Suprapubic skin (tissue), 4 donors: ENCODE results near the gene CES5A. TPM values are rescaled to one million over a fixed set of nuclear protein-coding genes. Genes with fewer than 3 reads are reported as not detected.
A peak's percentile ranks its signal among the peaks of the same experiment; 100 is the strongest.
"Not testable (repeated sequence)": the region's sequence is repeated elsewhere in the genome, so short reads cannot be mapped to it uniquely, and the experiment has no call there.

ENCODE experiments used
- DNase-seq, 2 donors: peaks; one replicate each; pipeline ENCODE4 v3.0.0-alpha.2; 2019; ENCODE audit warnings: low spot score in 2 of 2
- H3K27ac ChIP-seq: fragments of 200-600 bp; sonication (generic); one replicate; pipeline ENCODE4 v1.5.1; 2019
- H3K27me3 ChIP-seq: fragments of 200-600 bp; sonication (generic); one replicate; pipeline ENCODE4 v1.5.1; 2019
- H3K36me3 ChIP-seq: fragments of 200-600 bp; sonication (generic); one replicate; pipeline ENCODE4 v1.5.1; 2019
- H3K4me1 ChIP-seq: fragments of 200-600 bp; sonication (generic); one replicate; pipeline ENCODE4 v1.5.1; 2019
- H3K4me3 ChIP-seq: fragments of 200-600 bp; sonication (generic); one replicate; pipeline ENCODE4 v1.5.1; 2019; ENCODE audit warnings: mild to moderate bottlenecking
- H3K9me3 ChIP-seq: fragments of 200-600 bp; sonication (generic); one replicate; pipeline ENCODE4 v1.5.1; 2019
- EP300 ChIP-seq: sonication (generic); formaldehyde crosslinking; IDR thresholded peaks from one replicate; pipeline ENCODE4 v1.6.1; 2017; ENCODE audit warnings: antibody characterized with exemption
- POLR2A ChIP-seq, 2 donors: fragments of 450-650 bp; IDR thresholded peaks; one replicate each; pipeline ENCODE4 v1.6.1; 2017; ENCODE audit warnings: antibody characterized with exemption in 2 of 2, mild to moderate bottlenecking in 2 of 2, moderate library complexity in 2 of 2
- POLR2AphosphoS5 ChIP-seq, 3 donors: sonication (generic); formaldehyde crosslinking; IDR thresholded peaks; one replicate each; pipeline ENCODE4 v1.6.1; 2017; ENCODE audit warnings: antibody characterized with exemption in 3 of 3
- WGBS: methylation state at CpG from one replicate; pipeline ENCODE4 v1.1.5; 2018; 5-methylcytosine and 5-hydroxymethylcytosine counted together
- total RNA-seq, 4 donors: library from RNA; depleted of rRNA; stranded (reverse); fragments of >200 nt; gene quantifications; one replicate each; pipeline ENCODE4 v1.1.0, GENCODE V29; 2016
- TF ChIP-seq, protein P1 (sequence below), 2 donors: fragments of 200-600 bp in 1 of 2; fragments of 450-650 bp in 1 of 2; sonication (generic) in 1 of 2; IDR thresholded peaks; one replicate each; pipeline ENCODE4 v1.5.1; 2016 to 2019; ENCODE audit warnings: antibody characterized with exemption in 2 of 2, mild to moderate bottlenecking in 1 of 2, moderate library complexity in 1 of 2

The CES5A gene
- total RNA-seq, 4 donors from 2014 or later = 0.30 to 0.60 TPM; not detected in 2

DNA sequence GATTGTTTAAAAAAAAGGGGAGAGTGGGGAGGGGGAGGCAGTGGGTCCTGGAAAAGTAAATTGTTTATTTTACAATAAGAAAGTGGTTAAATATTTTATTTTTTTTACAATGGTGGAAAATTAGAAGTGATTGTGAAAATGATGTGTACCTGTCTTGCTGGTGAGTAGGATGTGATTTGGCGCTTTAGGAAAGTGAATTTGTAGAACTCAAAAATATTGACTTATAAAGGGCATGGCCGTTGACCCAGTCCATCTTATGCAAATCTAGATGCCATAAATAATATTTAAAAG, 32.1 kb downstream of the CES5A start:
- peaks cover 21% of the 10 kb centered on the region for H3K27me3 ChIP-seq
- no peaks in the 10 kb centered on the region for H3K9me3 ChIP-seq
- 48% methylated on average over 2 of the region's 2 CpGs for WGBS
- no peak overlapping the region for H3K27ac ChIP-seq
- H3K36me3 ChIP-seq = no peaks in the 10 kb centered on the region
- TF ChIP-seq, protein P1, sequence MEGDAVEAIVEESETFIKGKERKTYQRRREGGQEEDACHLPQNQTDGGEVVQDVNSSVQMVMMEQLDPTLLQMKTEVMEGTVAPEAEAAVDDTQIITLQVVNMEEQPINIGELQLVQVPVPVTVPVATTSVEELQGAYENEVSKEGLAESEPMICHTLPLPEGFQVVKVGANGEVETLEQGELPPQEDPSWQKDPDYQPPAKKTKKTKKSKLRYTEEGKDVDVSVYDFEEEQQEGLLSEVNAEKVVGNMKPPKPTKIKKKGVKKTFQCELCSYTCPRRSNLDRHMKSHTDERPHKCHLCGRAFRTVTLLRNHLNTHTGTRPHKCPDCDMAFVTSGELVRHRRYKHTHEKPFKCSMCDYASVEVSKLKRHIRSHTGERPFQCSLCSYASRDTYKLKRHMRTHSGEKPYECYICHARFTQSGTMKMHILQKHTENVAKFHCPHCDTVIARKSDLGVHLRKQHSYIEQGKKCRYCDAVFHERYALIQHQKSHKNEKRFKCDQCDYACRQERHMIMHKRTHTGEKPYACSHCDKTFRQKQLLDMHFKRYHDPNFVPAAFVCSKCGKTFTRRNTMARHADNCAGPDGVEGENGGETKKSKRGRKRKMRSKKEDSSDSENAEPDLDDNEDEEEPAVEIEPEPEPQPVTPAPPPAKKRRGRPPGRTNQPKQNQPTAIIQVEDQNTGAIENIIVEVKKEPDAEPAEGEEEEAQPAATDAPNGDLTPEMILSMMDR (IDR thresholded peaks at IDR 0.05) = no peak
- no peak for TF ChIP-seq POLR2AphosphoS5 (IDR thresholded peaks at IDR 0.05)
- TF ChIP-seq POLR2A (IDR thresholded peaks at IDR 0.05) = no peak
- no peak for TF ChIP-seq EP300
- H3K4me1 ChIP-seq = peaks cover 6% of the 10 kb centered on the region
- H3K4me3 ChIP-seq = no peak overlapping the region
- no peak for DNase-seq

DNA sequence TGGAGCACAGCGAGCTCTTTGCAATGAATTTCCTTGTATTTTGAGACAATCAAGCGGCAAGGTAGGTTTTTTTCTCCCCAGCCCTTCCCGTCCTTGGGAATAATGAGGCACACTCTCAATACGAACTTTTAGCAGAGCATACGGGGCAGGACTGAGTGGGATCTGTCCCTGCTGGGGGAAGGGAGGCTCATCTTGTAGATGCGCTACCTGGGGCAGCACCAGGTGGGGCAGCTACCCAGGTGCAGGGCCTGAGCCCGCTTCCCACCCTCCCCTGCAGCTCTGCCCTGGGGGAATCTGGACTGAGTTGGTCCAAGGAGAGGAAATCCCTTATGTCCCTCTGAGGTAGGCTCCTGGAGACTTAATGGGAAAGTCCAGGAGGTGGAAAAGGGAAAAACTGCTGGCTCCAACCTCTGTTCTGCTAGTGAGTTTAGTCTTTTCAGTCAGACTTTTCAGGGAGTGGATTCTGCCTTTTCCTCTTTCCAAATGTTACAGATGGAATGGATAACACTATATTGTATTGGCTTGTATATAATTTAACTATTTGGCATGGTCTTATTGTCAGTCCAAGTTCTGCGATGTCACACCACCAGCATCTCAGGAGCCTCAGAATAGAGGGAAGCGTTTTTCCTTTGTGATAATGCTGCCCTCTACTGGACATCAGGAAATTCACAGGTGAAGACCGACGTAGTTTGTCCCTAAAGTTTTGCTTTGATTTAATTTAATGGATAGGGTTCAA, 32.6 kb downstream of the CES5A start:
- peaks cover 16% of the 10 kb centered on the region for H3K27me3 ChIP-seq
- DNase-seq = no peak
- peaks cover 6% of the 10 kb centered on the region for H3K4me1 ChIP-seq
- no peaks in the 10 kb centered on the region for H3K9me3 ChIP-seq
- no peak overlapping the region for H3K27ac ChIP-seq
- H3K4me3 ChIP-seq = no peak overlapping the region
- WGBS = 41% methylated on average over 11 of the region's 11 CpGs
- no peak for TF ChIP-seq POLR2AphosphoS5 (IDR thresholded peaks at IDR 0.05)
- TF ChIP-seq, protein P1 (IDR thresholded peaks at IDR 0.05) = peak; percentile 71 to 81
- no peaks in the 10 kb centered on the region for H3K36me3 ChIP-seq

DNA sequence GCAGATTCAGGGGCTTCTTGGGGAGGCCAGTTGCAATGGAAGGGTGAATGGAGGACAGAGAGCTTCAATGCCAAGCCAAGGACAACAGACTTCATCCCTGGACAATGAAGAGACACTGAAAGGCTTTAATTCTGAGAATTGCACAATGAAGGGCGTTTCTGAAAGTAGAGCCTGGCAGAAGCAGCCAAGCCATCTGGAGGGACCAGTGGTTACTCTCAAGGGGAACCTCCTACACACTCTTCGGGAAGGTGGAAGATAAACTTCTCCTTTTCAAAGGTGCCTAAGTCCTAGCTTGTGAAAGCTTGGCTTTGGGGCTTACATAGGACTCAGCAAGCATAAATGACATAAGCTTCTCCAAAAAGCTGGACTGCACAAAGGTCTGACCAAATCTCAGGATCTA, 36.1 kb downstream of the CES5A start:
- no peak overlapping the region for H3K4me3 ChIP-seq
- no peak for DNase-seq
- H3K27me3 ChIP-seq = peaks cover 3% of the 10 kb centered on the region
- TF ChIP-seq EP300 = no peak
- no peak for TF ChIP-seq POLR2AphosphoS5 (IDR thresholded peaks at IDR 0.05)
- TF ChIP-seq, protein P1 (IDR thresholded peaks at IDR 0.05) = no peak
- TF ChIP-seq POLR2A (IDR thresholded peaks at IDR 0.05) = no peak
- H3K36me3 ChIP-seq = no peaks in the 10 kb centered on the region
- WGBS = 58% methylated on average over 2 of the region's 2 CpGs
- H3K27ac ChIP-seq = no peak overlapping the region
- peaks cover 20% of the 10 kb centered on the region for H3K4me1 ChIP-seq
- no peaks in the 10 kb centered on the region for H3K9me3 ChIP-seq

DNA sequence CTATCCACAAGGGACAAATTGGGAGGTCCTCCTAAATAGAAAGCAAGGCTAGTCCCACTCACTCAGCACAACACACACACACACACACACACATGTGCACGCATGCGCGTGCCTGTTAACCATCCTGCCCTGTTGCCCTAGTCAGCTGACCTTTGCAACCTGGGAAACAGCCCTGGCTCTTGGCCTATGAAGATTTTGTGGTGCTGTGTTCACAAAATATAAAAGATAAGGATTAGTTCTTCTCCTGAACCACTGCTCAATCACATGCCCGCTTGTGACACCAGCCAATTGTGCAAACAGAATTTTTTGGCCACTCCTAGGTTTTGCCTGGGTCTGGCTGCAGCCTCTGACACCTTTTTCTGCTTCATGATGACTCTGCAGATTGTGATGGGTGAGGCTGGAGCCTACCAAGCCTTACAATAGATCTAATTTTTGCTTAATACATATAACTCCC, 39.0 kb downstream of the CES5A start:
- no peak for TF ChIP-seq POLR2A (IDR thresholded peaks at IDR 0.05)
- no peak for TF ChIP-seq POLR2AphosphoS5 (IDR thresholded peaks at IDR 0.05)
- TF ChIP-seq, protein P1 (IDR thresholded peaks at IDR 0.05) = no peak
- TF ChIP-seq EP300 = no peak
- H3K27ac ChIP-seq = no peak overlapping the region
- no peak overlapping the region for H3K4me3 ChIP-seq
- H3K36me3 ChIP-seq = no peaks in the 10 kb centered on the region
- 46% methylated on average over 3 of the region's 4 CpGs for WGBS
- no peaks in the 10 kb centered on the region for H3K9me3 ChIP-seq
- peaks cover 27% of the 10 kb centered on the region for H3K4me1 ChIP-seq
- no peaks in the 10 kb centered on the region for H3K27me3 ChIP-seq
- no peak for DNase-seq

DNA sequence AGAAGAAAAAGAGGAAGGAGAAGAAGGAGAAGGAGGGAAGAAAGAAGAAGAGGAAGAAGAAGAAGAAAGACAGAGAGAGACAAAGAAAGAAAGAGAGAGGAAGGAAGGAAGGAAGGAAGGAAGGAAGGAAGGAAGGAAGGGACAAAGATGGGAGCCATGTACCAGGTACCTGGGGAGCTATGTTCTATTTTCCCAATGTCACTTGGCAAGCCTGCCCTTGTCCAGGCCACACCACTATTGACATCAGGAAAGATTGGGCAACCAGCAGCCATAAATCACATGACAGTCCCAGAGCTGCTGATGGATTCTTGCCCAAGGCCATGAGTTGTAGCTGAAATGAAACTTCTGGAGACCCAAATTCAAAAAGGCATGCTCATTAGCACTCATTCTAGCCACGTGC, 39.6 kb downstream of the CES5A start:
- Histone ChIP-seq H3K27ac (no peak overlapping the region), H3K4me3 (no peak overlapping the region), H3K4me1 (peaks cover 27% of the 10 kb centered on the region), H3K27me3 (no peaks in the 10 kb centered on the region), H3K9me3 (no peaks in the 10 kb centered on the region), H3K36me3 (no peaks in the 10 kb centered on the region)
- 22% methylated on average over 1 of the region's 1 CpG for WGBS
- DNase-seq = peak; percentile 78 to 84
- no peak for TF ChIP-seq POLR2A (IDR thresholded peaks at IDR 0.05)
- TF ChIP-seq POLR2AphosphoS5 (IDR thresholded peaks at IDR 0.05) = no peak
- no peak for TF ChIP-seq EP300
- TF ChIP-seq, protein P1 (IDR thresholded peaks at IDR 0.05) = no peak

DNA sequence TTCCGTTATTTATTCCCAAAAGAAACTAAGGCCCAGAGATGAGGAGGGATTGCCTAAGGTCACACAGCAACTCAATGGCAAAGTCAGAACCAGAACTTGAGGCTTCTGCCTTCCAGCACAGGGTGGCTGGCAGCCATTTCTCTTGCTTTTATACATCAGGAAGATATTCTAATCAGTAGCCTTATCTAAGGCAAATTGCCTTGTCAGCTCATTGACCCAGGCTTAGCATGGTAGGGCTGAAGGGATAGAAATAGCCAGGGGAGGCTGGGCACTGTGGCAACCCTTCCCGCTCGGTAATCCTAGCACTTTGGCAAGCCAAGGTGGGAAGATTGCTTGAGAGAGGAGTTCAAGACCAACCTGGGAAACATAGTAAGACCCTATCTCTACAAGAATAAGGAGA, 40.0 kb downstream of the CES5A start:
- DNase-seq, H3K27ac ChIP-seq, H3K4me3 ChIP-seq, H3K27me3 ChIP-seq, H3K36me3 ChIP-seq, H3K9me3 ChIP-seq: not testable (repeated sequence)
- H3K4me1 ChIP-seq = peaks cover 27% of the 10 kb centered on the region
- WGBS = 76% methylated on average over 3 of the region's 3 CpGs
